Endothelial cell of umbilical vein (primary cell): ENCODE data around the gene RNF112. TPM values are rescaled to one million over a fixed set of nuclear protein-coding genes. Genes with fewer than 3 reads are reported as not detected.

Experiments
- BruUV-seq: library from RNA; stranded (reverse); fragments of 400-500 nt; replicated peaks from 2 replicates; lab custom pipeline; 2021; lab: Mats Ljungman, UMichigan
- CTCF ChIA-PET: fragments of 300-600, 350-600 bp; sonication (Branson Sonifier 250); formaldehyde crosslinking; loops from one replicate; lab custom pipeline; 2021; ENCODE audit warnings: antibody characterized with exemption, inconsistent platforms; lab: Charles Lee
- POLR2A ChIA-PET: fragments of 300-600, 350-600 bp; sonication (Branson Sonifier 250); formaldehyde crosslinking; loops from one replicate; lab custom pipeline; 2021; ENCODE audit warnings: antibody characterized with exemption, inconsistent platforms; lab: Charles Lee
- DNase-seq: peaks from one replicate; pipeline ENCODE4 v3.0.0-alpha.2; 2011; ENCODE audit warnings: low read depth, low spot score
- FAIRE-seq: peaks from 2 replicates; lab custom pipeline; 2011; peaks lifted over from hg19 to GRCh38; lab: Jason Lieb, UNC
- H2AFZ ChIP-seq: 2 replicates; pipeline ENCODE4 v1.6.0; 2012; ENCODE audit warnings: low read depth, low read length, control low read depth, inconsistent platforms
- H3K27ac ChIP-seq: 2 replicates; pipeline ENCODE4 v1.5.1; 2011; ENCODE audit warnings: low read depth, mild to moderate bottlenecking, control low read depth, low read length, moderate library complexity; ENCODE audit not compliant: insufficient read depth
- H3K27me3 ChIP-seq, 2 experiments: 2 replicates each; pipeline versions ENCODE4 v1.6.0 to v1.6.1; 2011; ENCODE audit warnings: low read length in 2 of 2, mixed read lengths in 1 of 2; ENCODE audit not compliant: control insufficient read depth in 2 of 2, insufficient read depth in 2 of 2
- H3K36me3 ChIP-seq, 2 experiments: 2 replicates in 1 of 2; 3 replicates in 1 of 2; pipeline ENCODE4 v1.5.1; 2011; ENCODE audit warnings: low read length in 2 of 2, mild to moderate bottlenecking in 1 of 2, moderate library complexity in 1 of 2; ENCODE audit not compliant: control insufficient read depth in 2 of 2, insufficient read depth in 2 of 2; ENCODE audit errors: extremely low read depth in 1 of 2
- H3K4me1 ChIP-seq: 3 replicates; pipeline ENCODE4 v1.5.1; 2011; ENCODE audit warnings: mild to moderate bottlenecking, low read length; ENCODE audit not compliant: control insufficient read depth, insufficient read depth; ENCODE audit errors: extremely low read depth
- H3K4me2 ChIP-seq: 2 replicates; pipeline ENCODE4 v1.6.1; 2011; ENCODE audit warnings: low read length, control low read depth, mixed read lengths; ENCODE audit not compliant: insufficient read depth
- H3K4me3 ChIP-seq, 3 experiments: fragments of 200-600 bp in 1 of 3; sonication (generic), shearing (Covaris generic) in 1 of 3; replicated peaks in 1 of 3; 2 replicates each; pipeline ENCODE4 v1.5.1; 2011 to 2016; ENCODE audit warnings: control low read depth in 3 of 3, low read length in 3 of 3, mild to moderate bottlenecking in 2 of 3, inconsistent platforms in 1 of 3, low read depth in 1 of 3, moderate library complexity in 1 of 3; ENCODE audit not compliant: insufficient read depth in 1 of 3
- H3K79me2 ChIP-seq: 2 replicates; pipeline ENCODE4 v1.6.0; 2012; ENCODE audit warnings: low read length, inconsistent platforms; ENCODE audit not compliant: control insufficient read depth, insufficient read depth
- H3K9ac ChIP-seq: replicated peaks from 2 replicates; pipeline ENCODE3; 2011; ENCODE audit warnings: low read length, control low read depth; ENCODE audit not compliant: insufficient read depth; ENCODE audit errors: extremely low read depth
- H3K9me1 ChIP-seq: replicated peaks from 3 replicates; pipeline ENCODE4 v1.6.0; 2011; ENCODE audit warnings: mild to moderate bottlenecking, low read length; ENCODE audit not compliant: control insufficient read depth, insufficient read depth; ENCODE audit errors: extremely low read depth
- H3K9me3 ChIP-seq: replicated peaks from 2 replicates; pipeline ENCODE4 v1.5.1; 2012; ENCODE audit warnings: low read length, inconsistent platforms; ENCODE audit not compliant: control insufficient read depth, insufficient read depth
- H4K20me1 ChIP-seq: replicated peaks from 2 replicates; pipeline ENCODE3; 2011; ENCODE audit warnings: mild to moderate bottlenecking, low read length; ENCODE audit not compliant: control insufficient read depth, insufficient read depth; ENCODE audit errors: extremely low read depth
- EZH2 ChIP-seq: IDR thresholded peaks from 2 replicates; pipeline ENCODE4 v1.6.1; 2012; ENCODE audit warnings: borderline replicate concordance, low read depth, mild to moderate bottlenecking, moderate library complexity, low read length, inconsistent platforms; ENCODE audit not compliant: severe bottlenecking
- FOS ChIP-seq: IDR thresholded peaks from 2 replicates; pipeline ENCODE4 v1.6.1; 2011; ENCODE audit warnings: mild to moderate bottlenecking, low read length, moderate library complexity, borderline replicate concordance; ENCODE audit not compliant: insufficient read depth
- GATA2 ChIP-seq: IDR thresholded peaks from 2 replicates; pipeline ENCODE4 v1.7.0; 2011; ENCODE audit warnings: low read depth, mild to moderate bottlenecking, moderate library complexity, mixed read lengths, low read length; ENCODE audit not compliant: insufficient read length, insufficient read depth
- JUN ChIP-seq: IDR thresholded peaks from 2 replicates; pipeline ENCODE4 v1.6.1; 2011; ENCODE audit warnings: borderline replicate concordance, low read depth; ENCODE audit not compliant: insufficient read length, insufficient read depth
- MAX ChIP-seq: IDR thresholded peaks from 2 replicates; pipeline ENCODE4 v1.6.1; 2011; ENCODE audit not compliant: insufficient read depth, insufficient read length
- MYC ChIP-seq: IDR thresholded peaks from one replicate; pipeline ENCODE4 v1.6.1; 2011; ENCODE audit warnings: mild to moderate bottlenecking, low read depth, low read length
- POLR2A ChIP-seq: IDR thresholded peaks from 2 replicates; pipeline ENCODE4 v1.6.1; 2012; ENCODE audit warnings: low read depth, mild to moderate bottlenecking, control low read depth, low read length
- POLR2AphosphoS5 ChIP-seq: IDR thresholded peaks from 2 replicates; pipeline ENCODE4 v1.6.1; 2012; ENCODE audit warnings: low read depth, mild to moderate bottlenecking, control low read depth, low read length, moderate library complexity; ENCODE audit not compliant: insufficient read depth
- dilution Hi-C: fragments of 300-500 bp; cut with MboI; formaldehyde crosslinking; loops from one replicate; pipeline ENCODE4 v1.15.0; 2019; ENCODE audit warnings: low sequenced_read_pairs; ENCODE audit not compliant: extremely low pct_ligation_motif_present
- intact Hi-C: fragments of 100-400 bp; cut with micrococcal nuclease; formaldehyde crosslinking; loops from one replicate; pipeline ENCODE4 v1.10.0; 2022
- polyA plus RNA-seq, 4 experiments: library from polyadenylated mRNA; depleted of rRNA in 3 of 4; stranded (reverse) in 3 of 4; unstranded in 1 of 4; fragments of >200 nt; gene quantifications; 2 replicates each; pipeline versions ENCODE4 v1.2.1 to v1.2.3, GENCODE V29; 2011 to 2012; ENCODE audit warnings: missing spikeins in 1 of 4
- total RNA-seq: library from RNA; stranded (reverse); gene quantifications from 2 replicates; pipeline ENCODE4 v1.2.3, GENCODE V29; 2021
- TF ChIP-seq, protein P1 (sequence below), 2 donors: IDR thresholded peaks; 1 replicate in 1 of 2; 2 replicates in 1 of 2; pipeline ENCODE4 v1.5.1; 2011; ENCODE audit warnings: low read length in 2 of 2, mild to moderate bottlenecking in 2 of 2, moderate library complexity in 2 of 2, control low read depth in 1 of 2, inconsistent platforms in 1 of 2, low read depth in 1 of 2; ENCODE audit not compliant: insufficient read depth in 1 of 2; ENCODE audit errors: extremely low read depth in 1 of 2

RNF112 gene
- total and polyA plus RNA-seq, 2 donors (not counting 3 experiments of a cell fraction or from before 2014, with no cell fraction given): 0.06 to 0.11 TPM

GRCh38 chr17:19390951-19391350 lies 20.1 kb upstream of the RNF112 start:
- H3K27me3 ChIP-seq: peaks cover 9 to 19% of the 10 kb centered on the region in 2 experiments
- POLR2A ChIA-PET: no interaction called here
- intact Hi-C loops: no loop called here
- no peak overlapping the region for H3K9ac ChIP-seq
- no TSS peak for BruUV-seq
- no peaks in the 10 kb centered on the region for H3K36me3 ChIP-seq
- no peak overlapping the region for H3K4me2 ChIP-seq
- FAIRE-seq: no peak
- H3K79me2 ChIP-seq: no peaks in the 10 kb centered on the region
- TF ChIP-seq, protein P1, sequence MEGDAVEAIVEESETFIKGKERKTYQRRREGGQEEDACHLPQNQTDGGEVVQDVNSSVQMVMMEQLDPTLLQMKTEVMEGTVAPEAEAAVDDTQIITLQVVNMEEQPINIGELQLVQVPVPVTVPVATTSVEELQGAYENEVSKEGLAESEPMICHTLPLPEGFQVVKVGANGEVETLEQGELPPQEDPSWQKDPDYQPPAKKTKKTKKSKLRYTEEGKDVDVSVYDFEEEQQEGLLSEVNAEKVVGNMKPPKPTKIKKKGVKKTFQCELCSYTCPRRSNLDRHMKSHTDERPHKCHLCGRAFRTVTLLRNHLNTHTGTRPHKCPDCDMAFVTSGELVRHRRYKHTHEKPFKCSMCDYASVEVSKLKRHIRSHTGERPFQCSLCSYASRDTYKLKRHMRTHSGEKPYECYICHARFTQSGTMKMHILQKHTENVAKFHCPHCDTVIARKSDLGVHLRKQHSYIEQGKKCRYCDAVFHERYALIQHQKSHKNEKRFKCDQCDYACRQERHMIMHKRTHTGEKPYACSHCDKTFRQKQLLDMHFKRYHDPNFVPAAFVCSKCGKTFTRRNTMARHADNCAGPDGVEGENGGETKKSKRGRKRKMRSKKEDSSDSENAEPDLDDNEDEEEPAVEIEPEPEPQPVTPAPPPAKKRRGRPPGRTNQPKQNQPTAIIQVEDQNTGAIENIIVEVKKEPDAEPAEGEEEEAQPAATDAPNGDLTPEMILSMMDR (IDR thresholded peaks at IDR 0.05; ENCODE audit: extremely low read depth in 1 of 2, insufficient read depth in 1 of 2, low read depth in 1 of 2, low read length in 2 of 2): no peak
- no peak for TF ChIP-seq FOS
- no peak for TF ChIP-seq MYC
- TF ChIP-seq JUN: no peak
- no peak for TF ChIP-seq POLR2A
- no peak for TF ChIP-seq EZH2
- no peak for TF ChIP-seq GATA2
- TF ChIP-seq POLR2AphosphoS5: no peak
- no peak for TF ChIP-seq MAX
- dilution Hi-C loops: no loop called here
- no peak for DNase-seq
- no peaks in the 10 kb centered on the region for H3K9me3 ChIP-seq
- CTCF ChIA-PET: no interaction called here
- no peak overlapping the region for H3K4me3 ChIP-seq
- H3K27ac ChIP-seq: no peak overlapping the region
- no peak overlapping the region for H2AFZ ChIP-seq
- no peaks in the 10 kb centered on the region for H4K20me1 ChIP-seq
- H3K4me1 ChIP-seq: no peaks in the 10 kb centered on the region
- no peaks in the 10 kb centered on the region for H3K9me1 ChIP-seq
